ENCODE results near the gene RNASE8.
"Not testable (repeated sequence)": the region's sequence is repeated elsewhere in the genome, so short reads cannot be mapped to it uniquely, and the experiment has no call there.

Gene RNASE8

DNA sequence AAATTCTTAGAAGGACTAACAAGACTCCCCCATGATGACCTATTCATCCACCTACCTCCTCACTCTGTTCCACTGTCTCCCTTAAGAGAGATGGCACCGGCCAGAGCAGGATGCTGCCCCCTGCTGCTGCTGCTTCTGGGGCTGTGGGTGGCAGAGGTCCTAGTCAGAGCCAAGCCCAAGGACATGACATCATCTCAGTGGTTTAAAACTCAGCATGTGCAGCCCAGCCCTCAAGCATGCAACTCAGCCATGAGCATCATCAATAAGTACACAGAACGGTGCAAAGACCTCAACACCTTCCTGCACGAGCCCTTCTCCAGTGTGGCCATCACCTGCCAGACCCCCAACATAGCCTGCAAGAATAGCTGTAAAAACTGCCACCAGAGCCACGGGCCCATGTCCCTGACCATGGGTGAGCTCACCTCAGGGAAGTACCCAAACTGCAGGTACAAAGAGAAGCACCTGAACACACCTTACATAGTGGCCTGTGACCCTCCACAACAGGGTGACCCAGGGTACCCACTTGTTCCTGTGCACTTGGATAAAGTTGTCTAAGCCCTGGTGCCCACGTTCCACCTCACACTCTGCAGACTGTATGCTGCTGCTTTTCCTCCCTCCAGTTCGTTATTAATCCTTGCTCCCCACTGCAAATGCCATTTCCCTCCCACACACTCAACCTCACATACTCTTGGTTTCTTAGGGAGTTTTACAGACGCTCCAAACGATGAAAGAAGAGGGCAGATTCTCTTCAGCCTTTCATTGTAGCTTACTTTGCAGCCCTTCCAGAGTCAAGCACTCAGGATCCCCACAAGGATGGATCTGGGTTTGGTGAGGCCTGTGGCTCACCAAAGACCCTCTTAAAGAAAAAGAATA, at the start of gene RNASE8:
TSS of gene RNASE8 (plus strand) at position 20 of the 873 bp plus-strand sequence. CDS start at position 91, 71 bp downstream.
- in situ Hi-C loops (cut with HindIII; ENCODE audit: low sequenced_read_pairs) = no loop called here

DNA sequence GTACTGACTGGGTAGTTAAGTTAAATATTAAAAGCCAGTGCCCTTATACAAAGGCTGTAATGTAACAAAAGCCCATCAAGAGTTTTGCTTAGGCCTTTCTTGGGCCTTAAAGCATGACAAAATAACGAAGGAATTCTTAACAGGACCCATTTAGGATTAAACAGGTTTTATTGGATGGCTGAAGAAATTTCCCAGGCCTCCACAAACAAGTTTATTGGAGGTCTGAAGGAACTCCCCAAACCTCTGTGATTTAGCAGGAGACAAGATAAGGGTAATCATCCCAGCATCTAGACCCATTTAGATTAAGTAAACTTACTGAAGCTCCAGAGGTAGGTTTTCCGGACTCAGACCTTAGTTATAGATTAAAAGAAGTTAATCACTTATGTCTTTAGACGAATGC, 47.9 kb upstream of the RNASE8 start:
- in situ Hi-C loops (cut with HindIII; ENCODE audit: low sequenced_read_pairs) = not testable (repeated sequence)

DNA sequence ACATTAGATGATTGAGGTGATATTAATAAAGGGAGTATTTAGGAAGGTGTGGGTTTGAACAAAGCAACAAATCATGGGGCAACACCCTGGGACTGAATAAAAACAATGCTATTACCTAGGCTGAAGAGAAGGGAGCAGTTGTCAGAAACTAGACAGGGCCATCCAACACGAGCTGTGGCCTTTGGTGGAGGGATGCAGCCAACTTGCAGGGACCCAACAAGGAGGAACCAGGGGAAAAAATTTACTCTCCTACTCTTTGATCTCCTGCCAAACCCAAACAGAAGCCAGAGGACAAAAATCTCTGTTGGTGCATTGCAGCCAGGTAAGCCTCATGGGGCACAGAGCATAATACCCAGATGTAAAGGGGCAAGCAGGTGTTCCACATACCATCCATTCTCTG, 46.5 kb upstream of the RNASE8 start:
- in situ Hi-C loops (cut with HindIII; ENCODE audit: low sequenced_read_pairs) = no loop called here

GRCh38 chr14:21014761-21015190, 42.8 kb upstream of the RNASE8 start:
- in situ Hi-C loops (cut with HindIII; ENCODE audit: low sequenced_read_pairs) = no loop called here

DNA sequence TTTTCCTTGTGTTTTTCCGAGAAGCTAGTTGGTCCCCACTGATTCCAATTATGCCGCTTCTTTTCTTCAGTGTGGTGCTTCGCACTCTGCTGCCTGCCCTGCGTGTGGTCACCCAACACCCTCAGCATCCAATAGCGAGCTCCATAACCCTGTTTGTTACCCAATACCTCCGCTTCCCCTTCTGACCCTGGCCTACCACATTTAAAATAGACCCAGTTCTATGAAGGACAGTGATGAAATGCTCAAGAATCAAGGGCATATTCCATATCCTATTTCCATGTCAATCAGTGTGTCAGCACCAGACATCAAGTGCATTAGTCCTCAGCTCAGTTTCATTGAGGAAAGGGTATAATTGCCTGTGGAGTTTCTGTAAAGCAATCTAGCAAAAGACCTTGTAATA, 42.3 kb upstream of the RNASE8 start:
- in situ Hi-C loops (cut with HindIII; ENCODE audit: low sequenced_read_pairs) = no loop called here

DNA sequence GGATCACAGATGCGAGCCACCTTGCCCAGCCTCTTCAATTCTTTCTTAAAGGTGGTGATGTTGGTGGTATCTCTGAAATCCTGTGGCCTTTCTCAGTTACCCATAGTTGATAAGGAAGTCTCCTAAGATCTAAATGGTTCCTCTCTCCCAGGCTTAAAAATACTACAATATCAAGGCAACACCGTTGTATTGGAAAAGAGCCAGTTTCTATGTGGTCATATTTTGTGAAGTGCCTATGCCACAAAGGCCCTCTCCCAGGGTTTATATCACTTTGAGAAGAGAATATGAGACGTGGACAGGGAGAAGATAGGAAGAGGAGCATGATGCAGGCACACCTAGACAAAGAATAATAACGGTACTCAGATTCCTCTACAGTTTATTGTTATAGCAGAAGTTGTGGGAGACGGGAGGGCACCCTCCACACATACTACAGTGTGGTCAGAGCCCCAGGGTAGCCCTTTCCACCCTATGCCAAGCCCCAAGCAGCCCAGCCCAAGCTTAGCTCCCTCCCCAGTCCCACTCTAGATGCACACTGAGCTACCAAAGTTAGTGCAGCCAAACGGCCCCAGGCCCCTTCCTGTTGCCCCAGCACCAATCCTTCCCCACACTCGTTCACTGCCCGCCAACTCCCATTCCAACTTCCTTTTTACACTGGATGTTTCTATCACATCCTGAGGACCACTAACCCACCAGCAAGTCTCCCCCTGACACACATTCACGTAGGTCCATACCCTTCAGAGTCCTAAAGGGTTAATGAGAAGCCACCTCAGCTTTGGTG, 41.0 kb upstream of the RNASE8 start:
- in situ Hi-C loops (cut with HindIII; ENCODE audit: low sequenced_read_pairs) = no loop called here

- in situ Hi-C loops (cut with HindIII; ENCODE audit: low sequenced_read_pairs) = no loop called here
Measured at GRCh38 chr14:21017528-21018245, 39.9 kb upstream of the RNASE8 start.

DNA sequence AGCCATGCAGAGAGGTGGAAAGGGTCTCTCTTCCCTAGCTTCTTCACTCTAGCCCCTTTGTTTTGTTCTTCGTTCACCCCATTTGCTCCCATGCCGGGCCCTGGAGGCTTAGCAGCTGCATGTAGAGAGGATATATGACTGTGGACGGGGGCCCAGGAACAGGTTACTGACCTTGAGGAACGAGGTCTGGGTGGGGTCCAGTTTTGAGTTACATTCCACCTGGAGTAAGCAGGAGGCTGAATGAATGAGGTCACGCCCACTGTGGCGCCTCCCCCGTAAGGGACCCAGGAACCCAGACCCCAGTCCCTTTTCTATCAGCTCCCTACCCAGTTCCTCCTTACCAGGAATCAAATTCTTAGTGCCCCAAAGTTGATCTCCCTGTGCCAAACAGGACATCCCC, 39.3 kb upstream of the RNASE8 start:
- in situ Hi-C loops (cut with HindIII; ENCODE audit: low sequenced_read_pairs) = no loop called here

DNA sequence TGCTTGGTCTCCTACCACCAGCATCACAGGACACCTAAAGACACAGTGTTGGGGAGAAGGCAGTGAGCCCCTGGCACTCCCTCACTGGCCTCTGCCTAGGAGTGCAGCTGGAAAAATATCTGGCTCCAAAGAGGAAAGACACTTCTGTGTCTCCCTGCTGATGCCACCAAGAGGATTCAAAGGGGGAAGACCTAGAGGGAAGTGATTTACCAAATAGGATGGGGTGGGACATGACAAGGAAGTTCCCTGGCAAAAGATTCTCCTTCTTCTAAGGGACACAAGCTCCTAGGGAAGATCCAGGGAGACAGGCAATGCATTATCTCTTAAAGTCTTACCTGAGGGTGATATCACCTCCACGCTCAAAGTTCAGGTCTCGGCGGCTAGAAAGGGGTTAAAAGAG, 38.8 kb upstream of the RNASE8 start:
- in situ Hi-C loops (cut with HindIII; ENCODE audit: low sequenced_read_pairs) = no loop called here

DNA sequence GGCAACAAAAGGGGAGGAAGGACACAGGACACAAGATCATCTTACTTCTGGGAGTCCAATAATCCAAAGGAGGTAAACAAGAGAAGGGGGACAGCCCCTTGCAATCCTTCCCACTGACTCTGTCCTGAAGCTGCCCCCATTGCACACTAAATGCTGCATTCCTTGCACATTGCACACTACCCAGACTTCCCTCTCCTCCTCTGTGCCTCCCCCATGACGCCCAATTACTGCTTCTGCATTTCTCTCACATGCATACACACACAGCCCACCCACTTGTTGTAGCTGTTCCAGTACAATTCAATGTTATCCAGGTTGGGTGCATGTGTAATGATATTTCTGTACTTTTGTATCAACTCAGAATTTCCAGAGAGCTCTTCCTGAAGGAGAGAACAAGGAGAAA, 38.3 kb upstream of the RNASE8 start:
- in situ Hi-C loops (cut with HindIII; ENCODE audit: low sequenced_read_pairs) = no loop called here

DNA sequence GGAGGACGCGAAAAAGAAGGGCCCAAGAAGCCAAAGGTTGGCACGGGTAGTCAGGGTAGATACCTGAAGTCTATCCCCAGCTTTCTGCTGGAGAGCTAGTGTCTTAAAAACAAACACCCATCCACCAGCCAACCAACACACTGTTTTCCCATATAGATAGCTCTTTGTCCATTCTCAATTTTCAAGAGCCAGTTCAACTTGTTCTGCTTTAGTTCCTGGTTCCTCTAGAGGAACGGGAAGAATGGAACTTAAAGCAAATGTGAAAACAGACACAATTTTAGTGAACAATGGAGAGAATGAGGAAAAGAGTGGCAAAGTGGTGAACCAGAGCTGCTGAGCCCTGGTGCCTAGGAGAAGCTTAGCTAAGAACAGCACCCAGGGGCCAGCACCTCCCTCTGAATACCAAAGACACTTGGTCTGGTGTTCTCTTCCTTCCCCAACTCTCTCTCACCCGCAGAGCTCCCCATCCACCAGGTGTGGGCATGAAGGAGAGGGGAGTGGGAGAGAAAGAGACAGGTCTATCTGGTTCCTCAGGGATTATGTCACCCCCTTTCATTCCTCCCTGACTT, 36.6 kb upstream of the RNASE8 start:
- in situ Hi-C loops (cut with HindIII; ENCODE audit: low sequenced_read_pairs) = loop anchor here (5.0 kb wide), 1 partner anchor 41 kb away; no protein-coding TSS in a partner anchor

GRCh38 chr14:21022686-21023085, 34.9 kb upstream of the RNASE8 start:
- in situ Hi-C loops (cut with HindIII; ENCODE audit: low sequenced_read_pairs) = loop anchor here (5.0 kb wide), 1 partner anchor 40 kb away; no protein-coding TSS in a partner anchor

- in situ Hi-C loops (cut with HindIII; ENCODE audit: low sequenced_read_pairs) = loop anchor here (5.0 kb wide), 1 partner anchor 39 kb away; no protein-coding TSS in a partner anchor
Measured at GRCh38 chr14:21023174-21023573, 34.4 kb upstream of the RNASE8 start.

- in situ Hi-C loops (cut with HindIII; ENCODE audit: low sequenced_read_pairs) = loop anchor here (5.0 kb wide), 1 partner anchor 38 kb away; no protein-coding TSS in a partner anchor
Measured at GRCh38 chr14:21023817-21024584, 33.6 kb upstream of the RNASE8 start.

DNA sequence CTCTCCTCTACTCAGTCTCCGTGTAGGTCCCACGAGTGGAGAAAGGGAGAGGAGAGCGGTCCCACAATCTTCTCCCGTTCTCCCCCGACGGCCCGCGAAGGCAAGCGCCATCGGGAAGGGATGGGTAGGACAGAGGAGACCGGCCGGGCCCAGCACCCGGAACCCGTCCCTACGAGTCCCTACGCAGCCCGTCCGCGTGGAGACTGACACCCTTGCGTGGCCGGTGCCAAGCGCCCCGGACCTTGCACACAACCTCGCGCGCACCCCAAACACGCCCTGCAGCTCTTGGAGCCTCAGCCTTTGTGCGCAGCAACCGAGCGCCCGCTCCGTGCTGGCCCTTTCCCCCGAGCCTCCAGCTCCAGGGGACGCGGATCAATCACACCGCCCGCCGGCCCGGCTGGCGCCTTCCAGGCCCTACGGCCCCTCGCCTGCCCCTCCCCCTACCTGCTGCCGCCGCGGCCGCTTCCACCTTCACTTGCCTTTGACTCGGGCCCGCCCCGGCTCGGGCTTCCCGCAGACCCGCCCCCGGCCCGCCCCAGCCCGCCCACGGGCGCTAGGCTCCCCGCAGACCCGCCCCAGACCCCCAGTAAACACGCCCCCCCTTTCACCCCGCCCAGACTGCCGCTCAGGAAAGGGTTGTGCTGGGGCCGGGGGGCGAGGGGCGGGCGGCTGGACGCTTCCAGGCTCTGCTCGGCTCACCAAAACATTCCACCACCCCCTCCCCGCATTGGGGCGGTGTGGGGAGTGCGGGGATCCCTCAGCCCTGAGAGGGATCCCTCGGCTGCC, 32.8 kb upstream of the RNASE8 start, which contains the start of gene NDRG2:
TSS of gene NDRG2 (minus strand) at position 477 of the 786 bp plus-strand sequence. CDS start 1,746 bp downstream, outside the sequence.
- in situ Hi-C loops (cut with HindIII; ENCODE audit: low sequenced_read_pairs) = loop anchor here (5.0 kb wide), 1 partner anchor 38 kb away; no protein-coding TSS in a partner anchor

GRCh38 chr14:21025371-21026273, 32.0 kb upstream of the RNASE8 start:
- in situ Hi-C loops (cut with HindIII; ENCODE audit: low sequenced_read_pairs) = no loop called here

DNA sequence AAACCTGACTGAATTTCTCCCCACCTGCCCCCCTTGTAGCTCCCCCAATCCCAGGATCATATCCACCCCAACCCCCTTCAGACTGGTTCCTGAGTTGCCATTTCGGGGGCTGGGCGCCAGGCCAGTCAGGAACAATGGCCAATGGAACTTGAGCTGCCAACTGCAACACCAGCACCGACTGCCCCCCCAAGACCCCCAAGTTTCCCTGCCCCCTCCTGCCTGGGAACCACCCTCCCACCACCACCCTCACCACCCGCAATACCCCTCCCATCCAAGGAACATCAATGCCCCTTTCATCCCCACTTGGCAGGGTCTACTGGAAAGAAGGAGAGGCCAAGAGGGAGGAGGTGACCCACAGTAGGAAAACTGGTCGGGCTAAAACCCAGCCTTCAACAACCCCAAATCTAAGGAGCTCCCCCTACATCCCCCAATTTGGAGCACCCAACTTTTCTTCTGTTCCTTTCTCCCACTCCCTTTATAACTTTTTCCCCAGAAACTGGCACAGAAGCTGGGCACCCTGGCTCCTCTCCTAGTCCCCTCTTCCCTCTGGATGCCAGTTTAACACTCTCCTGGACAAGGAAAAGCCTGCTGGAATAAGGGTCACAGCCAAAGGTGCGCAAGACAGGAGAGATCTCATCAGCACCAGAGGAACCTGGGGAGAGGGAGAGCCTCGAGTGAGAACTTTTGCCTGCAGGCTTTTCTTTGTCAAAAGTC, 31.2 kb upstream of the RNASE8 start:
- in situ Hi-C loops (cut with HindIII; ENCODE audit: low sequenced_read_pairs) = no loop called here
